Activated T-helper 17 cell treated with anti-CD3 and anti-CD28 coated beads, Interleukin-2, amount 50 U/mL, for 72 hours (primary cell): ENCODE measurements around the gene GALNT16. TPM values are rescaled to one million over a fixed set of nuclear protein-coding genes. Genes with fewer than 3 reads are reported as not detected.
"Not testable (repeated sequence)": the region's sequence is repeated elsewhere in the genome, so short reads cannot be mapped to it uniquely, and the experiment has no call there.

Source experiments
- ATAC-seq: fragments of 150-1000 bp; cut with Tn5 transposase; replicated peaks from 2 replicates; pipeline ENCODE4 v1.10.0; 2021; ENCODE audit warnings: mild to moderate bottlenecking, moderate library complexity
- H3K27ac Mint-ChIP-seq: one replicate; pipeline ENCODE4 v1.8.0; 2022; ENCODE audit warnings: mixed read lengths
- H3K27me3 Mint-ChIP-seq: one replicate; pipeline ENCODE4 v1.8.0; 2022; ENCODE audit warnings: mixed read lengths
- H3K36me3 Mint-ChIP-seq: one replicate; pipeline ENCODE4 v1.8.0; 2022; ENCODE audit warnings: low read depth, mild to moderate bottlenecking, mixed read lengths
- H3K4me1 Mint-ChIP-seq: one replicate; pipeline ENCODE4 v1.8.0; 2022; ENCODE audit warnings: mixed read lengths
- H3K4me3 Mint-ChIP-seq: one replicate; pipeline ENCODE4 v1.8.0; 2022; ENCODE audit warnings: mild to moderate bottlenecking, mixed read lengths
- H3K9me3 Mint-ChIP-seq: one replicate; pipeline ENCODE4 v1.8.0; 2022; ENCODE audit warnings: mixed read lengths
- total RNA-seq, 2 donors: library from RNA; stranded (reverse); gene quantifications; one replicate each; pipeline ENCODE4 v1.2.3, GENCODE V29; 2022

GALNT16 gene
- total RNA-seq, 2 donors from 2014 or later: 0.06 to 0.66 TPM

GRCh38 chr14:69266572-69267345, 6.8 kb downstream of the GALNT16 start:
- Mint-ChIP-seq H3K27me3 (peaks cover 33% of the 10 kb centered on the region), H3K36me3 (no peaks in the 10 kb centered on the region), H3K27ac (no peak overlapping the region), H3K4me3 (no peak overlapping the region), H3K4me1 (no peaks in the 10 kb centered on the region), H3K9me3 (no peaks in the 10 kb centered on the region)
- no peak for ATAC-seq

- Mint-ChIP-seq H3K9me3 (no peaks in the 10 kb centered on the region), H3K4me3 (no peak overlapping the region), H3K27ac (no peak overlapping the region), H3K4me1 (no peaks in the 10 kb centered on the region), H3K36me3 (no peaks in the 10 kb centered on the region), H3K27me3 (peaks cover 26% of the 10 kb centered on the region)
- no peak for ATAC-seq
These were observed 7.5 kb downstream of the GALNT16 start for GRCh38 chr14:69267492-69267891.

GRCh38 chr14:69268223-69268622, 8.3 kb downstream of the GALNT16 start:
- H3K4me3 Mint-ChIP-seq: no peak overlapping the region
- ATAC-seq: no peak
- peaks cover 25% of the 10 kb centered on the region for H3K27me3 Mint-ChIP-seq
- no peak overlapping the region for H3K27ac Mint-ChIP-seq
- H3K36me3 Mint-ChIP-seq: no peaks in the 10 kb centered on the region
- no peaks in the 10 kb centered on the region for H3K9me3 Mint-ChIP-seq
- H3K4me1 Mint-ChIP-seq: no peaks in the 10 kb centered on the region

GRCh38 chr14:69268763-69269162, 8.8 kb downstream of the GALNT16 start:
- no peaks in the 10 kb centered on the region for H3K36me3 Mint-ChIP-seq
- no peak overlapping the region for H3K4me3 Mint-ChIP-seq
- H3K27me3 Mint-ChIP-seq: peaks cover 20% of the 10 kb centered on the region
- H3K27ac Mint-ChIP-seq: no peak overlapping the region
- ATAC-seq: no peak
- H3K4me1 Mint-ChIP-seq: no peaks in the 10 kb centered on the region
- no peaks in the 10 kb centered on the region for H3K9me3 Mint-ChIP-seq

- Mint-ChIP-seq H3K4me3 (no peak overlapping the region), H3K9me3 (no peaks in the 10 kb centered on the region), H3K4me1 (no peaks in the 10 kb centered on the region), H3K36me3 (no peaks in the 10 kb centered on the region), H3K27ac (no peak overlapping the region), H3K27me3 (peaks cover 14% of the 10 kb centered on the region)
- ATAC-seq: no peak
These were observed 9.4 kb downstream of the GALNT16 start for GRCh38 chr14:69269381-69269780.

GRCh38 chr14:69270097-69270496, 10.1 kb downstream of the GALNT16 start:
- ATAC-seq: no peak
- Mint-ChIP-seq H3K9me3 (no peaks in the 10 kb centered on the region), H3K4me1 (no peaks in the 10 kb centered on the region), H3K4me3 (no peak overlapping the region), H3K27ac (no peak overlapping the region), H3K27me3 (peaks cover 18% of the 10 kb centered on the region), H3K36me3 (no peaks in the 10 kb centered on the region)

GRCh38 chr14:69270795-69271708, 11.1 kb downstream of the GALNT16 start:
- no peak for ATAC-seq
- no peak overlapping the region for H3K4me3 Mint-ChIP-seq
- no peak overlapping the region for H3K27ac Mint-ChIP-seq
- no peaks in the 10 kb centered on the region for H3K9me3 Mint-ChIP-seq
- H3K4me1 Mint-ChIP-seq: no peaks in the 10 kb centered on the region
- peaks cover 12% of the 10 kb centered on the region for H3K27me3 Mint-ChIP-seq
- H3K36me3 Mint-ChIP-seq: no peaks in the 10 kb centered on the region

- no peak for ATAC-seq
- no peak overlapping the region for H3K27ac Mint-ChIP-seq
- no peaks in the 10 kb centered on the region for H3K4me1 Mint-ChIP-seq
- H3K4me3 Mint-ChIP-seq: no peak overlapping the region
- H3K9me3 Mint-ChIP-seq: no peaks in the 10 kb centered on the region
- peaks cover 8% of the 10 kb centered on the region for H3K27me3 Mint-ChIP-seq
- no peaks in the 10 kb centered on the region for H3K36me3 Mint-ChIP-seq
These were observed 14.4 kb downstream of the GALNT16 start for GRCh38 chr14:69274321-69274720.

GRCh38 chr14:69275331-69275730, 15.4 kb downstream of the GALNT16 start:
- Mint-ChIP-seq H3K4me3 (no peak overlapping the region), H3K27ac (no peak overlapping the region), H3K9me3 (no peaks in the 10 kb centered on the region), H3K4me1 (no peaks in the 10 kb centered on the region), H3K36me3 (no peaks in the 10 kb centered on the region), H3K27me3 (peaks cover 11% of the 10 kb centered on the region)
- no peak for ATAC-seq

- ATAC-seq, H3K4me1 Mint-ChIP-seq, H3K36me3 Mint-ChIP-seq, H3K27ac Mint-ChIP-seq, H3K4me3 Mint-ChIP-seq, H3K9me3 Mint-ChIP-seq: not testable (repeated sequence)
- peaks cover 11% of the 10 kb centered on the region for H3K27me3 Mint-ChIP-seq
These were observed 17.4 kb downstream of the GALNT16 start for GRCh38 chr14:69277356-69277755.

- Mint-ChIP-seq H3K4me1 (no peaks in the 10 kb centered on the region), H3K27ac (no peak overlapping the region), H3K36me3 (no peaks in the 10 kb centered on the region), H3K9me3 (no peaks in the 10 kb centered on the region), H3K27me3 (peaks cover 4% of the 10 kb centered on the region), H3K4me3 (no peak overlapping the region)
- ATAC-seq: no peak
These were observed 20.9 kb downstream of the GALNT16 start for GRCh38 chr14:69280746-69281291.

GRCh38 chr14:69281450-69282169, 21.7 kb downstream of the GALNT16 start:
- peaks cover 6% of the 10 kb centered on the region for H3K27me3 Mint-ChIP-seq
- no peaks in the 10 kb centered on the region for H3K36me3 Mint-ChIP-seq
- no peak overlapping the region for H3K4me3 Mint-ChIP-seq
- ATAC-seq: peak; percentile 31
- H3K4me1 Mint-ChIP-seq: no peaks in the 10 kb centered on the region
- H3K27ac Mint-ChIP-seq: no peak overlapping the region
- no peaks in the 10 kb centered on the region for H3K9me3 Mint-ChIP-seq

- Mint-ChIP-seq H3K4me1 (no peaks in the 10 kb centered on the region), H3K36me3 (no peaks in the 10 kb centered on the region), H3K4me3 (no peak overlapping the region), H3K9me3 (no peaks in the 10 kb centered on the region), H3K27me3 (peaks cover 6% of the 10 kb centered on the region), H3K27ac (no peak overlapping the region)
- no peak for ATAC-seq
These were observed 22.5 kb downstream of the GALNT16 start for GRCh38 chr14:69282448-69282847.

- Mint-ChIP-seq H3K27ac (no peak overlapping the region), H3K36me3 (no peaks in the 10 kb centered on the region), H3K4me3 (no peak overlapping the region), H3K4me1 (no peaks in the 10 kb centered on the region), H3K9me3 (no peaks in the 10 kb centered on the region), H3K27me3 (peaks cover 6% of the 10 kb centered on the region)
- ATAC-seq: no peak
These were observed 24.2 kb downstream of the GALNT16 start for GRCh38 chr14:69284170-69284569.
